GM18909 (cell line): ENCODE data around the gene ME1.
"Not testable (repeated sequence)": the region's sequence is repeated elsewhere in the genome, so short reads cannot be mapped to it uniquely, and the experiment has no call there.

ENCODE experiments used
- ATAC-seq: cut with Tn5 transposase; IDR thresholded peaks from one replicate; pipeline ENCODE4 v1.9.1; 2021; ENCODE audit warnings: mild to moderate bottlenecking; ENCODE audit not compliant: unreplicated experiment, poor library complexity

ME1 gene

GRCh38 chr6:83198486-83199172 is 232.2 kb downstream of the ME1 start:
- no peak for ATAC-seq

- peak; percentile 25 for ATAC-seq
Measured at GRCh38 chr6:83193747-83194566, 236.9 kb downstream of the ME1 start.

GRCh38 chr6:83192871-83193746 is 237.7 kb downstream of the ME1 start, which contains the start of the genes PGM3 and RWDD2A:
PGM3 (minus strand) TSS chr6:83193265; CDS start chr6:83191012, 2,253 bp downstream.
RWDD2A (plus strand) TSS chr6:83193357; CDS start chr6:83194452, 1,095 bp downstream.
- peak; percentile 97 for ATAC-seq

DNA sequence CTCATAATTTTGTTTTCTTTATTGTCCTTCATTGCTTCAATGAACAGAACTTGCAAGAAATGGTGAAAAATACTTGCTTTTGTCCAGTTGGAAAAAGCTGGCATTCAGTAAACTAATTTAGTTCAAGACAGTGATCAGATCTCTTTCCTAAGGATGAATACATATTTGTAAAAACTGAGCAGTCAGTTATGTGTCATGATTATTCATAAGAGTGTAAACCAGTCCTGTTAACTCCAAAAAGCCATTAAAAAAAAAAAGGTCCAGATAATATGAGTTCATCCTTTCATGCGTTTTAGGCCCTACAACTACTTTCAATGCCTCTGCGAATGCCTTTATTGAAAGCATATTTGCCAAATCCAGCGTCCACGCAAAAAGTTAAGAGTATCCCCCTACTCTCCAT is 238.4 kb downstream of the ME1 start:
- ATAC-seq = no peak

GRCh38 chr6:83191974-83192373 is 238.9 kb downstream of the ME1 start:
- ATAC-seq = not testable (repeated sequence)

DNA sequence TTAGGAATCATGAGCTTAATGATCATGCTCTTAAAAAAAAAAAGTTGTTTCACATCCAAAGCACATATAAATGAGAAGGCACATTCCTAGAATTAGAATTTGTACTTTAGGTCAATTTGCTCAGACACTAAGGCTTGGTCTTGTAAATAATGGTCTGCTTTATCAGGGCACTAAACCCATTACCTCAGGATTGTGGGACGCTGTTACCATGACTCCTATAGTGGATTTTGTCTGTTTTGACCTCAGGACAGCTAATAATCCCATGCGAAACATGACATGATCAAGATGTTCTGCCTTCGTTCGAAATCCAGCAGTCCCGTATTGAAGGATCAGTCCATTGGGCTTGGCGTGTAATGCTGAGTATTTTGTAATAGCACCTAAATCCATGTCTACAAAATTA is 240.2 kb downstream of the ME1 start:
- ATAC-seq = no peak

DNA sequence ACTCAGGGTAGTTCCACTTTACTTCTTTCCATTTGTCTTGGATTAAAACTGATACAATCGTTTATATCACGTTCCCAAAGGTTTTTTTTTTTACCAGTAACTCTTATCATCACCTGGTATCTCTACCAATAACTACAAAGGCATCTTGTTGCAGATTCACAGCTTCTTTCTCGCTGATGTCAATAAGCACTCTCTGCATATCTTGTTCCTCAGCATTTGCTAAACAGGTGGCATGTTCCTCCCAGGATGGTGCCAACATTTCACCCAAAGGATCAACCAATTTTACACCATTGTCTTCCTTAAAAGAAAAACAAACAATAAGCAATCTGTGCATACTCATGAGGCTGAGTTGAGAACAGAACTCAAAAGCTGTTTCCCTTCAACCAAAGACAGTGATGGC is 242.3 kb downstream of the ME1 start:
- ATAC-seq = no peak

- no peak for ATAC-seq
Measured at GRCh38 chr6:83185096-83185495, 245.8 kb downstream of the ME1 start.

GRCh38 chr6:83183082-83183828 is 247.6 kb downstream of the ME1 start:
- ATAC-seq = no peak

GRCh38 chr6:83182114-83182513 is 248.7 kb downstream of the ME1 start:
- ATAC-seq = no peak

DNA sequence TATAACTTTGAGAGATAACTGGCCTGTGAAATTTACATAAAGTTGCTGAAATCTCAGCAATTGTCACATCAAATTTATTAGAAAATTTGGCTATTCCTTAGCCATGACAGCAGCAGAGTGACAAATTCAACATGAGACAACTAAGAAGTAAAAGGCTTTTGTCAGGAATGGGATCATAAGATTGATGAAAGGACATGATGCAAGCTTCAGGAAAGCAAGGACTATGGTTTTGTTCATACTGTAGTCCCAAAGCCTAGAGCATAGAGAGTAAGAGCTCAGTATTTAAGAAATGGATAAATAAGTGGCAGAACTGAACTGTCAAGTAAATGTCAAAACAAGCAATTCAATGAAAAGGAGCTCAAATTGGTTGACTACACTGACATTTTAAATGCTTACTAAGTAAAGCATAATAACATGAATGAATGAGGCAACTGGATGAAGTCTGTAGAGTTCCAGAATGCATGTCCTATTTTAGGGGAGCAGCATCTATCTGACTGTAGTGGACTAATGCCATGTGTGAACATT is 250.4 kb downstream of the ME1 start:
- ATAC-seq = no peak

DNA sequence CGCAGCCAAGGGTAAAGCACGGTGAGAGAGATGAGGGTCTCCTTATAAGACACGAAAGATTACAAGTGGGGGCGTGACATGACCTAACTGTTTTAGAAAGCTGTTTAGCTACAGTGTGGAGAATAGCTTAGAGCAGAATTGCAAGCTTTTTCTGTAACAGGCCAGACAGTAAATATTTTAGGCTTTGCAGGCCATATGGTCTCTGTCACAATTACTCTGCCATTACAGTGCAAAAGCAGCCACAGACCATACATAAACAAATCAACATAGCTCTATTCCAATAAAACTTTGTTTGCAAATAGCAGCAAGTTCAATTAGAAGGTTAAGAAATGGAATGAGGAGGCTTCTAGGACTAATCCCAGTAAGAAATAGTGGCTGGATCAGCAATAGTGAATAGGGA is 254.6 kb downstream of the ME1 start:
- no peak for ATAC-seq

- no peak for ATAC-seq
Measured at GRCh38 chr6:83169511-83169910, 261.3 kb downstream of the ME1 start.

GRCh38 chr6:83169106-83169505 is 261.7 kb downstream of the ME1 start:
- no peak for ATAC-seq

DNA sequence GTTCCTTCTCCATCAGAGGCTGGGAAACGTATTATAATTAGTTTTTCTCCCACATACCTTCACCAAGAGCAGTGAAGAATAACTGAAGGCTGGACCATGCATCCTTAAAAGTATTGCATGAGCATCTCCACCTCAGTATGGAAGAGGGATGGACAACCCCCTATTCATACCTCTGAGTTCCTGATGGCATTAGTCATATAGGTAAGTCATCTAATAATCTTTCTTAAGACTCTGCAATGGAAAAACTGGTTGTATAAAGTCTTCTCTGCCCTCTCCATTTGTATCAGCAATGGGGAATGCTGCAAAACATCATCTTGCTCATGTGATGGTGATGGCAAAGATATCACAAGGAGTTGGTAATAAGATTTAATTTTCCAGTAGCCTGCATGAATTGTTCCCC is 262.3 kb downstream of the ME1 start:
- no peak for ATAC-seq

DNA sequence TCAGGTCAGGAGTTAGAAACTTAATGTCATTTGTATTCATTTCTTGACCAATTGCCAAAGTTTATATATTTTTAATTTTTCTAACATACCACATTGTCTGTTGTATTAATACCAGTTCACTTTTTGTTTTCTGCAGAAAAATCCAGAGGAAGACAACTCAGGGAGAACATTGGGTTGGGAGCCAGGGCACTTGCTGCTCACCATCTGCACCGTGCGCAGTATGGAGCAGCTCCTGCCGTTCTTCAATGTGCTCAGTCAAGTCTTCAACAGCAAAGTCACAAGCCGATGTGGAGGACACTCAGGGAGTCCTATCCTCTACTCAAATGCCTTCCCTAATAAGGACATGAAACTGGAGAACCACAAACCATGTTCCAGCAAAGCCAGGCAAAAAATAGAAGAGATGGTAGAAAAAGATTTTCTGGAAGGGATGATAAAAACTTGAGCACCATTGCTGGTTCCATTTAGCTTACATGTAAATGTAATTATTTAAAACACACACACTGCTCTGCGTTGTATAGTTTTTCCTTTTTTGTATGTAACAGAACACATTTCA is 263.0 kb downstream of the ME1 start:
- no peak for ATAC-seq
